PC-9 (cell line): ENCODE data around the gene CPNE9. TPM values are rescaled to one million over a fixed set of nuclear protein-coding genes. Genes with fewer than 3 reads are reported as not detected.

Experiments
- BruUV-seq: library from RNA; stranded (reverse); fragments of 400-500 nt; replicated peaks from 2 replicates; lab custom pipeline; 2021; lab: Mats Ljungman, UMichigan
- CTCF ChIA-PET: fragments of 300-600 bp; sonication (Branson Sonifier 250); formaldehyde crosslinking; loops from one replicate; lab custom pipeline; 2022; ENCODE audit warnings: antibody characterized with exemption; lab: Charles Lee
- POLR2A ChIA-PET: fragments of 300-600 bp; sonication (Branson Sonifier 250); formaldehyde crosslinking; loops from one replicate; lab custom pipeline; 2022; ENCODE audit warnings: antibody characterized with exemption; ENCODE audit not compliant: unreplicated experiment; lab: Charles Lee
- DNase-seq, 2 experiments: peaks; one replicate each; pipeline versions ENCODE4 v3.0.0 to v3.0.0-alpha.2; 2015 to 2022; ENCODE audit warnings: mixed read lengths in 1 of 2
- H2AFZ ChIP-seq: fragments of 200-600 bp; sonication (generic); 2 replicates; pipeline ENCODE4 v1.8.1; 2017; ENCODE audit warnings: antibody characterized with exemption
- H3F3A ChIP-seq: fragments of 200-600 bp; sonication (generic); 2 replicates; pipeline ENCODE4 v1.8.1; 2017; ENCODE audit warnings: antibody characterized with exemption, mild to moderate bottlenecking, low read depth; ENCODE audit not compliant: insufficient read depth
- H3K27ac ChIP-seq: fragments of 200-600 bp; sonication (generic); 2 replicates; pipeline ENCODE4 v1.6.1; 2016; ENCODE audit warnings: mixed run types
- H3K27me3 ChIP-seq: fragments of 200-600 bp; sonication (generic); 2 replicates; pipeline ENCODE4 v1.6.1; 2016; ENCODE audit warnings: low read depth, mixed run types; ENCODE audit not compliant: insufficient read depth
- H3K36me3 ChIP-seq: fragments of 200-600 bp; sonication (generic); 2 replicates; pipeline ENCODE4 v1.6.1; 2016; ENCODE audit warnings: low read depth, mixed run types
- H3K4me1 ChIP-seq: fragments of 200-600 bp; sonication (generic); replicated peaks from 2 replicates; pipeline ENCODE4 v1.6.1; 2016; ENCODE audit warnings: mixed run types; ENCODE audit not compliant: insufficient read depth
- H3K4me2 ChIP-seq: fragments of 200-600 bp; sonication (generic); 2 replicates; pipeline ENCODE4 v1.6.1; 2017; ENCODE audit warnings: mixed run types
- H3K4me3 ChIP-seq: fragments of 200-600 bp; sonication (generic); 2 replicates; pipeline ENCODE4 v1.6.1; 2016; ENCODE audit warnings: mixed run types
- H3K79me2 ChIP-seq: fragments of 200-600 bp; sonication (generic); 2 replicates; pipeline ENCODE4 v1.6.1; 2017; ENCODE audit warnings: low read depth, mixed run types
- H3K9me2 ChIP-seq: fragments of 200-600 bp; sonication (generic); 2 replicates; pipeline ENCODE4 v1.8.1; 2017; ENCODE audit warnings: mild to moderate bottlenecking; ENCODE audit not compliant: insufficient read depth
- H3K9me3 ChIP-seq: fragments of 200-600 bp; sonication (generic); 2 replicates; pipeline ENCODE4 v1.8.1; 2016; ENCODE audit warnings: low read depth; ENCODE audit not compliant: insufficient read depth
- H4K20me1 ChIP-seq: fragments of 200-600 bp; sonication (generic); 2 replicates; pipeline ENCODE4 v1.8.1; 2017; ENCODE audit not compliant: insufficient read depth
- EZH2 ChIP-seq: fragments of 200-600 bp; sonication (generic); IDR thresholded peaks from 2 replicates; pipeline ENCODE4 v1.8.0; 2017; ENCODE audit warnings: antibody characterized with exemption, low read depth
- intact Hi-C: fragments of 100-400 bp; cut with micrococcal nuclease; formaldehyde crosslinking; loops from one replicate; pipeline ENCODE4 v1.10.0; 2022; ENCODE audit not compliant: unreplicated experiment
- total RNA-seq: library from RNA; stranded (reverse); gene quantifications from 2 replicates; pipeline ENCODE4 v1.2.3, GENCODE V29; 2021
- TF ChIP-seq, protein P1 (sequence below): fragments of 200-600 bp; sonication (generic); conservative IDR thresholded peaks from 2 replicates; pipeline ENCODE4 v1.6.1; 2017; ENCODE audit warnings: mixed run types, antibody characterized with exemption, mild to moderate bottlenecking, moderate library complexity

The CPNE9 gene
- total RNA-seq, 1 experiment from 2014 or later = not detected

DNA sequence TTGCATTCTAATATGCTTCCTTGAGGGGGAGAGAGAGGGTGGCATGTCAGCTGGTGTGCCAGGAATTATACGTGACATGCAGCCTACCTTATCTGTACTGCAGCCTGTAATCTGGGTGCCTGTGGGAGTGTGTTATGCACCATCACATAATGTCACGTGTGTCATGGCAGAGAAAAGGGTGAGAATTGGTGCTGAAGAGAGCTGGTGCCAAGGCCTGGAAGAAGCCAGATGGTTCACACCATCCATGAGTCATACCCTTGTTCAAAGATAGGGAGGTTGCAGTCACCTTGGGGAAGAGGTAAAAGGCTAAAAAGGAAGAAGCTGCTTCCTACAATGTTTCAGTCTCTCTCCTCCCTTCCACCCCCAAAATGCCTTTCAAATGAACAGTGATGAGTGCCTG lies 33.2 kb downstream of the CPNE9 start:
- Histone ChIP-seq H4K20me1 (peaks cover 37% of the 10 kb centered on the region), H3K79me2 (peaks cover 27% of the 10 kb centered on the region), H2AFZ (no peak overlapping the region), H3K27ac (no peak overlapping the region), H3K27me3 (no peaks in the 10 kb centered on the region), H3K4me2 (no peak overlapping the region), H3K9me3 (no peaks in the 10 kb centered on the region), H3F3A (no peaks in the 10 kb centered on the region), H3K4me1 (peaks cover 13% of the 10 kb centered on the region), H3K9me2 (no peaks in the 10 kb centered on the region), H3K4me3 (no peak overlapping the region), H3K36me3 (peaks cover 40% of the 10 kb centered on the region)
- no peak for DNase-seq
- no TSS peak for BruUV-seq
- ChIA-PET POLR2A (interaction anchor here (0.6 kb wide), 1 partner anchor 570 kb away, joined by 3 read pairs; no protein-coding TSS in a partner anchor), CTCF (no interaction called here)
- TF ChIP-seq, protein P1, sequence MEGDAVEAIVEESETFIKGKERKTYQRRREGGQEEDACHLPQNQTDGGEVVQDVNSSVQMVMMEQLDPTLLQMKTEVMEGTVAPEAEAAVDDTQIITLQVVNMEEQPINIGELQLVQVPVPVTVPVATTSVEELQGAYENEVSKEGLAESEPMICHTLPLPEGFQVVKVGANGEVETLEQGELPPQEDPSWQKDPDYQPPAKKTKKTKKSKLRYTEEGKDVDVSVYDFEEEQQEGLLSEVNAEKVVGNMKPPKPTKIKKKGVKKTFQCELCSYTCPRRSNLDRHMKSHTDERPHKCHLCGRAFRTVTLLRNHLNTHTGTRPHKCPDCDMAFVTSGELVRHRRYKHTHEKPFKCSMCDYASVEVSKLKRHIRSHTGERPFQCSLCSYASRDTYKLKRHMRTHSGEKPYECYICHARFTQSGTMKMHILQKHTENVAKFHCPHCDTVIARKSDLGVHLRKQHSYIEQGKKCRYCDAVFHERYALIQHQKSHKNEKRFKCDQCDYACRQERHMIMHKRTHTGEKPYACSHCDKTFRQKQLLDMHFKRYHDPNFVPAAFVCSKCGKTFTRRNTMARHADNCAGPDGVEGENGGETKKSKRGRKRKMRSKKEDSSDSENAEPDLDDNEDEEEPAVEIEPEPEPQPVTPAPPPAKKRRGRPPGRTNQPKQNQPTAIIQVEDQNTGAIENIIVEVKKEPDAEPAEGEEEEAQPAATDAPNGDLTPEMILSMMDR = no peak
- TF ChIP-seq EZH2 = no peak
- intact Hi-C loops = no loop called here

DNA sequence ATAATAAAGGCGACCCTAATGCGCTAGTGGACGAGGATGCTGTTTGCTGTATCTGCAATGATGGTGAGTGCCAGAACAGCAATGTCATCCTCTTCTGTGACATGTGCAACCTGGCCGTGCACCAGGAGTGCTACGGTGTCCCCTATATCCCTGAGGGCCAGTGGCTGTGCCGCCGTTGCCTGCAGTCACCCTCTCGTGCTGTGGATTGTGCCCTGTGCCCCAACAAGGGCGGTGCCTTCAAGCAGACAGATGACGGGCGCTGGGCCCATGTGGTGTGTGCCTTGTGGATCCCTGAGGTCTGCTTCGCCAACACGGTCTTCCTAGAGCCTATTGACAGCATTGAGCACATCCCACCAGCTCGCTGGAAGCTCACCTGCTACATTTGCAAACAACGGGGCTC lies 35.5 kb downstream of the CPNE9 start:
- Histone ChIP-seq H3K4me3 (no peak overlapping the region), H3K9me3 (no peaks in the 10 kb centered on the region), H3K27ac (no peak overlapping the region), H3K79me2 (peaks cover 4% of the 10 kb centered on the region; the same call in 1 of the 2 replicates), H3K27me3 (no peaks in the 10 kb centered on the region), H4K20me1 (peaks cover 20% of the 10 kb centered on the region), H3K9me2 (no peaks in the 10 kb centered on the region), H2AFZ (no peak overlapping the region), H3F3A (peaks cover 1% of the 10 kb centered on the region; the same call in 1 of the 2 replicates), H3K4me1 (no peaks in the 10 kb centered on the region), H3K36me3 (peaks cover 40% of the 10 kb centered on the region), H3K4me2 (no peak overlapping the region)
- TF ChIP-seq EZH2 = no peak
- TF ChIP-seq, protein P1 = no peak
- CTCF ChIA-PET = no interaction called here
- no peak for DNase-seq
- intact Hi-C loops = no loop called here
- no TSS peak for BruUV-seq
- POLR2A ChIA-PET = no interaction called here

DNA sequence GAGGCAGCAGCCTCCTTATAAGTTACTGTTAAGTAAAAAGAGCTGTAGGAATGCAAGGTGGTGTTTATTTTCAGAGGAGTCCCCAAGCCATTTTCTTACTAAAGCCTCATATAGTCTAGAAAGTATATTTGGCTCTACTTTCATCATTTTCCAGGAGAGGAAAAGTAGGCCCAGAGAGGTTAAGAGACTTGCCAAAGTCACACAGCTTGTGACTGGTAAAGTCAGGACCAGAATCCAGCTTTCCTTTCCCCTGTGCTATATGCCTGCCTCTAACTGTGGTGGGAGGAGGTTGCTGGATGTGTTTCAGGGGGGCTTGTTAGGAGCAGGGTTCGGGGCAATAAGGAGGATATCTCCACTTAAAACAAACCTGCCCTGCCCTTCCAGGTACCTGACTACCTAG lies 38.9 kb downstream of the CPNE9 start:
- BruUV-seq = no TSS peak
- intact Hi-C loops = loop anchor here (10.0 kb wide), 1 partner anchor 582 kb away; the partner anchor contains the start of gene SEC13

More for the DNA sequence above, 38.9 kb downstream of the CPNE9 start:
- Histone ChIP-seq H3K4me1 (no peaks in the 10 kb centered on the region), H3K4me2 (no peak overlapping the region), H3K27ac (no peak overlapping the region), H3K27me3 (no peaks in the 10 kb centered on the region), H3K79me2 (no peaks in the 10 kb centered on the region), H4K20me1 (peaks cover 10% of the 10 kb centered on the region; the same call in 1 of the 2 replicates), H3F3A (peaks cover 3% of the 10 kb centered on the region; the same call in 1 of the 2 replicates), H3K4me3 (no peak overlapping the region), H3K9me2 (no peaks in the 10 kb centered on the region), H2AFZ (no peak overlapping the region), H3K9me3 (no peaks in the 10 kb centered on the region), H3K36me3 (peaks cover 35% of the 10 kb centered on the region)
- POLR2A ChIA-PET = no interaction called here
- TF ChIP-seq, protein P1 = no peak
- TF ChIP-seq EZH2 = no peak
- CTCF ChIA-PET = no interaction called here
- no peak for DNase-seq
